Head of caudate nucleus (tissue), 42 donors: ENCODE data around the gene ANXA1.

Experiments used
- DNase-seq, 42 donors: peaks; one replicate each; pipeline versions ENCODE4 v3.0.0 to v3.0.0-alpha.2; 2020 to 2021; ENCODE audit warnings: mixed read lengths in 7 of 42
- intact Hi-C: fragments of 100-400 bp; cut with DNase I; formaldehyde crosslinking; loops from one replicate; pipeline ENCODE4 v1.15.0; 2022

ANXA1 gene

DNA sequence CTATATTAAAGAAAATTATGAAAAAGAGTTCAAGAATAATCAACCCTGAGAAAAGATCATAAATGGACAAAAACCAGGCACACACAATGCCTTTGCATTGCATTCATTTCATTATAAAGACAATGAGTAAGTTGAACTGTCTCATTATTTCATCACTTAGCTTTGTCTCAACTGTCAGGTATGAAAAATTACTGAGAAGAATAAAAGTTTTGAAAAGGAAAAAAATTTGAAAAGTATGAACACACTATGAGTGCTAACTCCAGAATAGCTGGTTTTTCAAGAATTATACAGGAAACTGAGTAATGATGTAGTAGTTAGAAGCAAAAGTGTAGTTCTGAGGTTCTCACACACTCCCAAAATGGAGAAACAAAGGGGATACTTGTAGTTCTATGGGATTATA is 16.3 kb upstream of the ANXA1 start:
- intact Hi-C loops, result no loop called here

DNA sequence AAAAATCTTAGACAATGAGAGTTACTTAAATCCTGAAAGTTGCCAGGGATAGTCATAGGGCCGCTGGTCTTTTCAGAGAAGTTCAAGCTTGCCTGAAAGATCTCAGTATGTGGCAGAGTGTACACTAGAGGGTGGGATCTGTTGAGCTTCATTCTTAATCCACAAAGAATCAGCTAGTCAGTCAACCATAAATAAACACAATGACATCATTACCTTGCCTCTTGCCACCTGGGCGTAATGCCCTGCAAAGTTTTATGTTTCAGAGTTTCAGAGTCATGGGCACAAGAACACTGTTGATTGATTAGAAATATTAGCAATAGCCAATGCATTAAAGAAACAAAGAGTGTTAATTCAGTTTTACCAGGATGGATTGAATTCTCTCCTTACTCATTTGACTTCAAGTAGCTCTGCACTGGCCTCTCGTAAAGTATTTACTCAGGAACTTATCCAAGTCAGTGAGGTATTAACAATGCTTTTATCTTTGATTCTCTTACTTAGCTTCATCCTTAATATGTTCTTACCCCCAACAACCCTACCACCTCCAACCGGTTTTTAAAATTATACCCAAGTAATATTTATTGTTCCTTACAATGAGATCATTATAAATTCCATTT is 14.3 kb upstream of the ANXA1 start:
- intact Hi-C loops, result no loop called here

More for the DNA sequence above, 16.3 kb upstream of the ANXA1 start:
- no peak for DNase-seq

DNA sequence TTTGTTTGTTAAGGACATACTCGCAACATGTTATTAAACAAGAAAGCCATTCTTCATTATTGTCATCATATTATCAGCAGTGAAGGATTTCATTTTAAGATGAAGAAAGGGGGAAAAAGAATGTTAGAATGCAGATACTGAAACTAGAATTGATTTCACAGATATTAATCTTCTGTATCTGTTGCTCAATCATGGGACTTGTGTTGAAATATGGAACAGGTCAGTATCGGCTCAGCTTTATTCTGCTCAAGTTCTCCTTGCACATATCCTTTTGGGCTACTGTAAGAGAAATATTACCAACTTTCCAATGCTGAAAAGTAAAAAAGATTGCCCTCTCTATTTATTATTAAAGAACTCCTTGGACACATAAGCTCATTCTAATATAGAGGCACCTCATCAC is 13.8 kb upstream of the ANXA1 start:
- DNase-seq, result no peak
- intact Hi-C loops, result no loop called here

More for the DNA sequence above, 14.3 kb upstream of the ANXA1 start:
- DNase-seq, result no peak

DNA sequence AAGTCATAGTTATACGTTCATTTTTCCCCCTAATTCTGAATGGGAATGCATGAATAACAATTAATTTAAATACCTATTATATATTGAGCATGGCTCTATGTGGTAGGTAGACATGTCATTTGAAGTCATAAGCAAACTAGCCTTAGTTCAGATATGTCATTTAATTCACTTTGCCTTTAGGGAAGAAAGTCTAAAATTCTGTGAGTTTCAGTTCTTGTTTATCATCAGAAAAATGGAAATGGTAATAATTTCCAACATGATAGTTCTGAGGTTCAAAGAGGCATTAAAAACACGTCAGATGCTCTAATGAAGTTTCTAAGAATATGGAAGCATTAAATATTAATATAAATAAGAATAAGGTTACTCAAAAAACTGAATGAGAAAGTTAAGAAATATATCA is 13.1 kb upstream of the ANXA1 start:
- intact Hi-C loops, result no loop called here
- no peak for DNase-seq

DNA sequence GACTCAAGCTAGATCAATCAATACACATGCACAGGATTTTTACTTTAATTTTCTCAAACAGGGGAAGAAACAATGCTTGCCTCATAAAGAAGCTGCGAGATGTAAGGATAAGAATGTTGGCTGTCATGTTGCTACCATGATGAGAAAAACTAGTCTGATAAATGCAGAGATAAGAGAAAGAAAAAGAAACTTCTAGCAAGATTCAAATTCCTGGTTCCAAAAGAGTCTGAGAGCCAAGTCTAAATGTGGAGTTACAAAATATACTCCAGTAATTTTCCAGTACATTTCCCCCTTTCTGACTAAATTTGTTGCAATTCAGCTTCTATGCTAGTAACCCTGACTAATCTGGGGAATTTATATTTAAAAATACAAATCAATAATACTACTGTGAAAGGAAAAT is 10.4 kb upstream of the ANXA1 start:
- DNase-seq, result no peak
- intact Hi-C loops, result no loop called here

DNA sequence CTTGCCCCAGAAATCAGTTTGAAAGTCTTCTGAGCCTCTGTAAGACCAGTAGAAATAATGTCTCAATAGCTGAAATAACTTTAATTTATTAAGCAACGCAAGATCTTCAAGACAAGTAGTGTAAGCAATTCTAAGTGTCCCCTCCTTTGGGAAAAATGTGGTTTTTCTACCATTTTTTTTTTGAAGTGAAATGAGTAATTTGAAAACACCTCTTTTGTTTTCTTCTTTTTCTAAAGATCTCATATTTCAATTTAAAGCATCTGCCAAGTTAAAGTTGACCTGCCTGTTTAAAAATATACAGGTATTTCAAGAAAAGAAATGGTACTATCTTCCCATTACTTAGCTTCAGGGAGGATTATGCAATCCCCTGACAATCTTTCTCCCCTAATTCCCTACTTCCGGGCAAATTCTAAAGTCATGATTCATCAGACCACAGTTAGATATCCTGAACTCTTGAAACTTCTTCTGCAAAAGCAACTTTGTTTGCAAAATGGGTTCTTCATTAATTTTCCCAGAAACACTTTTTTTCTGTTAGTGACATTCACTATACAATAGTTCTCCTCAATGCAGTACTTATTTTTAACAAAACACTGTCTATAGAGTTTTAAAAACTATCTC is 7.8 kb upstream of the ANXA1 start:
- DNase-seq, result no peak

DNA sequence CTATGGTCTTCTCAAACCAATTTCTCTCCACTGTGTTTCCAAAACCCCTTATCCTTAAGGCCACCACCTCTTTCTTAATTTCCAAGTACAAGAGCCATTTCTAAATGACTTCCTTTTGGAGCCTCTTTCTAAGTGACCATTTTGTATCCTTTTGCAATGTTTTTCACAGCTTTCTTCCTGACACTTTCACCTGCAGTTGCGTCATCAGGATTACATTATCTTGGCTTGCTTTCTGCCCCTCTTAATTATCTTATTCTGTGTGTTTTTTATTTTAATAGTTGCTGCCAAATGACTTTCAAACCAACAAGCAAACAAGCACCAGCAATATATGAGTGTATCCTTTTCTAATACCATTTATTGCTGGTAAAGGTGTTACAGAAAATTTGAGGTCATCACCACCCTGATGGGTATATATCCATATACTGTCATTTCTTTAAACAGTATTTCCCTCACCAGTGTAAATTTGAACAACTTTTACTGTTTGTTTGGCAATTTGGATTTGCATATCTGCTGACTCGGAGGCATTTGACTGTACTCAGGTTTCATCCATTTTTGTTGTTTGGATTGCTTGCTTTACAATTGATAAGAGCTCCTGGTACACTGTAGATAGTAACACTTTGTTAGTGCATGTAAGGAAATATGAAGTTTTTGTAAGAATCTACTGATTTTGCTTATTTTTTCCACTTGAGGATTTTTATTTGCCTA is 5.4 kb upstream of the ANXA1 start:
- intact Hi-C loops, result no loop called here
- no peak for DNase-seq

More for the DNA sequence above, 7.8 kb upstream of the ANXA1 start:
- intact Hi-C loops, result no loop called here

DNA sequence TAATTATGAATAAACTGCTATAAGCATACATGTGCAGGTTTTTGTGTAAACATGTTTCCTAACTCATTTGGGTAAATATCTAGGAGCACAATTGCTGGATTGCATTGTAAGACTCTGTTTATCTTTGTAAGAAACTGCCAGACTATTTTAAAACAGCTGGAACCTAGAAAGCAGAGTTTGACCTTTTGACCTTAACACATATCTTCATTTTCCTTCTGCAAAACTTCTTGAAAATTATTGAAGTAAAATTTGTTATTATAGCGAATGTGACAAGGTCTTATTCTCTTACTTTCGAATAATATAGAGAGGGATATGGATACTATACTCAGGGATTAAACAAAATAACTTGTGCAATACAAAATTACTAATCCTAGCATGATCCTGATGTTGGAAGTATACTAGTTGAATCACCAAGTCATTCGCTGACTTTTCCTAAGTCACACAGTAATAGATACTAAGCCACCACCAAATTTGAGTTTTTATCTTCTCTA is 3.2 kb upstream of the ANXA1 start:
- intact Hi-C loops, result no loop called here
- DNase-seq, result no peak

DNA sequence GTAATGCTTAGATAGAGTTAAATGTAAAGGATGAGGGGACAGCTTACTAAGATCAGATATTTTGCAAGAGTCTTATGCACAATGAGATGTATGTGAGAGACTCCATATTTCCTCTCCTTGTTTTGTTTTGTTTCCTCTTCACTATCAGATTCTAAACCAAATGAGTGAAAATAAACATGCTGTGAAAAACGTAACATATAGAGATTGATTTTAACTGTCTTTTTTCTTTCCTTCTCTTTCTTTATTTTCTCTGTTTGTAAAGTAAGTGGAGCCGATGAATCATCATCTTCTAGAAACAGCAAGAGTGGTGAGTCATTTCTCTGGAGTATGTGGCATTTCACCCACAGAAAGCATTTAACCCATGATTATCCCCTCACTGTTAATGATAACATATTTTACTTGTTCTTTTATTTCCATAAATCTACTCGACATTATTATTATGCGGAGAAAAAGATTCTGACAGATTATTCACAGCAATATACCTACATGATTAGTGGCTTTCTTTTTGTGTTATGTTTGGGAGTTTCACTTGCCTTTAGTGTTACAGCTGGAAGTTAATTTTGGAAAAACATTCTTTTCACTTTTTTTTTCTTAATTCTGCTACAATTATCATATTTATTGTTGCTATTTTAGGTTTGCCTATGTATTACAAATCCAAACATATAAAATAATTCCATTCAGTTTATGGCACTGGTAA is 2.1 kb upstream of the ANXA1 start:
- DNase-seq, result peak in 9 of 42 donors; percentile 13 to 54 (median 15)
- intact Hi-C loops, result no loop called here

DNA sequence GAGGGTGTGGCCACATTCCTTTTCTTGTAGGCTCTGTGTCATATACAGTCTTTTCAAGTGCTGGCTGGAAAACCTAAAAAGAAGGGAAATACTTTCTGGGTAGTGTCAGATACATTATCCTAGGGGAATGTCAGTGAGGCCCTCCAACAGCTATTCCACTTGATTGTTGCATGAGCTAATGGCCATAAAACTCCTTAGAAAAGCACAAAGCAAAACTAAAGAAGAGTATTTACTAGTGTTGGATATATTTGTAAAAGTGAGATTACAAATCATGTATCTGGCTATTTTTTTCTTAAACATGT is 829 bp downstream of the ANXA1 start:
- DNase-seq, result no peak
- intact Hi-C loops, result no loop called here

DNA sequence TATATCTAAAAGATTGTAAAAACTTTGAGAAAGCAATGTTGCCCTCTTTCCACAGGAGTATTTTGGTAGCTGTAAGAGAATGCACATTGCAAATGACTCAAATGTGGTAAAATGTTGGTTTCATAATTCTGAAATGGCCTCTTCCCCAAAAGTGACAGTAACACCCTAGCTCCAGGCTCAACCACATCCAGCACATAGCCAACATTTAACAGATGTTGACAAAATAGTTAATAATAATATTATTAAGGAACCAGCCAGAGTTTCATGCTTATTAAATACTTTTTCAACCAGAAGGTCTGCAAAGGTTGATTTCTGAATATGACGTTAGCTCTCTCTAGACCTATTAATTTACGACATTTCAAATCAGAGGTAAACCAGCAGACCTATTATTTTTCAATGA is 1.3 kb downstream of the ANXA1 start:
- intact Hi-C loops, result no loop called here
- no peak for DNase-seq

DNA sequence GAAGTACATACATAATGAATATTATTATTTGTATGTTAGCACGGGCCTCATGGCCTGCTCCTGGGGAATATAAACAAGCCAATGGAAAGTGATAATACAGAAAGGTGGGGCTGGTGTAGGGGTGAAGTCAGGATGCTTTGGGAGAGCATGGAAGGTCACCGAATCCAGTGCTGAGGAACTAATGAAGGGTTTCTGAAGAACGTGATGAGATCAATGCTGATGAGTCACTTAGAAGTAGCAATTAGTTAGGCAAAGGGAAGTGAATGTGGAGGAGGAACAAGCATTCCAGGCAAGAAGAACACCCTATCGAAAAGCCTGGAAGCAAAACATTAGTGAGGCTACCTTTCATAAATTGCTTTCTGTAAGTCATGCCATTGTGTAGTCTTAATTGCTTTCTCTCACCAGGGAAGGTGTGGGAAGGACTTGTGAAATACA is 2.1 kb downstream of the ANXA1 start:
- DNase-seq, result no peak
- intact Hi-C loops, result no loop called here

DNA sequence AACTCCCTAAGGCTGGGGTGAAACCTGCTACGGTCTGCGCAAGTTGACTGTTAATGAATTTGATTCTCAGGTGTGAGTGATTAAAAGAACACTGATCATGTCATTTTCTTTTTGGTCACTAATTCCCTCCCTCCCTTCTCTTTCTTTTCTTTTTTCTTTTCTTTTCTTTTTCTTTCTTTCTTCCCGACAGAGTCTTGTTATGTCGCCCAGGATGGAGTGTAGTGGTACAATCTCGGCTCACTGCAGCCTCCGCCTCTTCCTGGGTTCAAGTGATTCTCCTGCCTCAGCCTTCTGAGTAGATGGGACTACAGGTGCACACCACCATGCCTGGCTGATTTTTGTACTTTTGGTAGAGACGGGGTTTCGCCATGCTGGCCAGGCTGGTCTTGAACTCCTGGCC is 2.6 kb downstream of the ANXA1 start:
- intact Hi-C loops, result no loop called here
- no peak for DNase-seq

DNA sequence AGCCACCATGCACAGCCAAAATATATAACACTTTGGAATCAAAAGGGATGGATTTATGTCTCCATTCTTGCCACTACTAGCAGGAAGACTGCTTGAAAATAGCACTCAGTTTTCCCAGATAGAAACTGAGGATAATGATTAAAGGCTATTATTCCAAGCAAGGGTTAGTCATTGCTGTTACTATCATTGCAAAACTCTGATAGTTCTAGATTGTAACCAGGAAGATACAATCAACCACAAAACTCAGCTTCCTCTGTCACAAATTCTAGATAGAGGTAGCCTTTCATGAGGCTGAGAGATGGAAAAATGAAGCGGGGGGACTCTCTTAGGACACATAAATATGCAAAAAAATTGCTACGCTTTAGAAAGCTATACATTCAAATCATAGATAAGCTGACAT is 3.1 kb downstream of the ANXA1 start:
- intact Hi-C loops, result no loop called here
- DNase-seq, result no peak

DNA sequence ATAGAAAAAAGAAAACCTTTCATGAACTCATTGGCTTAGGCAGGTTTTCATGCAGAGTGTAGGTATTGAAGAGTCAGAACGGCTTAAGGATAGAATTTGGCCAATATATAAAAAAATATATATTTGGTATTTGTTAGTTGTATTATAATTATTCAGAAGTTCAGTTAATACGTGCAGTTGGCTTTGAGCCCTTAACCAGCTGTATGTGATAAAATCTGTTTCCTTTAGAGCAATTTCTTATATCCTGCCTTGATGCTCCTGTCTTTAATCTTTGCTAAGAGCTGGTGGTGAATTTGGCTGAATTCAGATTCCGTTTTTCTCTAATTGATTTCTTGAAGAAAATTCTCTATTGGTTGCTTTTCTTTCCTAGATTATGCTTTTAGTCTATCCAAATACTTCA is 3.7 kb downstream of the ANXA1 start:
- intact Hi-C loops, result no loop called here
- no peak for DNase-seq

DNA sequence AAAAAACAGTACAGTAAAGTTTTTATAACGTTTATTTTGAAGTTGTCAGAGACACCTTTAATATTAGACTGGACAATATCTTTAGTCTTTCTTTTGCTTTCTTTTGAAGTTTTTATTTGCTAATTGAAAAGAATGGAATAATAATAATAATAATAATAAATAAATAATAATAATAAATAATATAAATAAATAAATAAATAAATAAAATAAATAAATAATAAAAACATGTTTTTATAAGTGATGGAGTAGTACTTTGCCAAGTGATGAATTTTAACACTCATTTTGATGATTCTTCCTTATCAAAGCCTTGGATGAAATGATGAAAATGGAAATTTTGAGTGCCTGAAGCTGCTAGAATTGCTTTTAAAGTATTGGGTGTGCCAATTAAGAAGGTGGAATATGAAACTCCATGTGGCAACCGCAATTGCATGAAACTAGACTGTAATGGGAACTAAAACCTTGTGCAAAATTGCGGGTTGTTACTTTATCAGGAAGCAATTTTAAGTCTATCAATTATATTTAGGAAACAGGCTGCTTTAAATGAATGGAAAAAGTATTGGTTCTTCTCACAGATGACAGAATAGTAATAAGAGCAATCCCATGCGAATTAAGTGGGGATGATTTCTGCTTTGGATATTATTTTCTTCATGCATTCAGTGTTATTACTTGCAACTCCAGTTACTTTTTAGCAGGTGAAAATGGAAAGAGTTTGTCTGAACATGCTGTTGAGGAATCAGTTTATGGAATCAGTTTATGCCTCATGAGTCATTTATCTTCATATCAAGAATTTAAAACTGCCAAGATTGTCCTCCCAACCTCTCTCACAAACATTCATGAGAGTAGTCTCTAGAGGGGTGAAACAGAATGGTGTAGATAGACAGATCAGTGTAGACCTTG is 4.6 kb downstream of the ANXA1 start:
- DNase-seq, result no peak
- intact Hi-C loops, result no loop called here

DNA sequence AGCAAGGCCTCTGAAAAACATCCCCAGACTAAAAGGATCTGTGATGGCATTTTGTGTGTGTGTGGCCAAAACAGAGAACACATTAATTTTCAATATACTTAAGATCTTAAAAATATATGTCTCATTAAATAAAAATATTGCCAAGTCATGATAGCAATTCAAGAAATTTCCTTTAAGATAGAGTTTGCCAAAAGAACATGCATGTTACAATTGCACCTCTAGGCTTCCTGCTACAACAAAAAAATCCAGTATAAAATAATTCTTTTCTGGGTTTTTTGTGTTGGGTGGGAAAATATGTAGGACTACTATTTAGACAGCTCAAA is 5.2 kb downstream of the ANXA1 start:
- intact Hi-C loops, result no loop called here
- no peak for DNase-seq

DNA sequence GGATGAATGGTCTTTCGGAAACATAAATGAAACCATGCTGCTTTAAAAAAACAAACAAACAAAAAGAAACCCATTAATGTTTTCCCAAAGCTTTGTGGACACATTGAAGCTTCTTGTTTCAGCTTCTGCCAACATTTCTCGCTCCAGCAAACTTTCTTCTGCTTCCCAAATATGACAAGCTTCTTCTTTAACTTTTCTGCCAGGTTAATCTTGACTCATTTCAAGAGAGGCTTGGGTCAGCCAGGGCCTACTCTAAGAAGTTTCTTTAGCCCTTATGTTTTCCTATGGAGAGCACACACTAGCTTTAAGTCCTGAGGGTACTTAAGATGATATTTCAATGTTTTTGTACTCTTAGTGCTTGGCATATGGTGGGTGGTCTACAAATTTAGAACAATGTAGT is 6.1 kb downstream of the ANXA1 start:
- DNase-seq, result no peak
- intact Hi-C loops, result no loop called here

DNA sequence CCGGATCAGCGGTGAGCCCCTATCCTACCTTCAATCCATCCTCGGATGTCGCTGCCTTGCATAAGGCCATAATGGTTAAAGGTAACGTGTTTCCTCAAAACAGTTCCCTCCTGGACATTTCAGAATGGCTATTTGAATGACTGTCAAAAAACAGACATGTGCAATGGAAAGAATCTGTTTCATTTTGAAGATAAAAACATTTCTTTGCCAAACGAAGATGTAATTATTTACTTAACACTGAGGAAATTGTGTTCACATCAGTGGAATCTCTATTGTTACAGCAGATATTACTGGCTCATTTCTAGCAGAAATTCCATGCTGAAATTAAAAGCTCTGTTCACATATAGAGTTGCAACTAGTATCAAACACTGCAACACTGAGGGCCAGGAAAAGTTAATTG is 7.1 kb downstream of the ANXA1 start:
- intact Hi-C loops, result no loop called here
- DNase-seq, result no peak
